Measurements from ENCODE around the gene GLRA1. TPM values are rescaled to one million over a fixed set of nuclear protein-coding genes. Genes with fewer than 3 reads are reported as not detected.

The GLRA1 gene
- polyA plus RNA-seq, 3 donors, result not detected

- H3K9me3 Mint-ChIP-seq, result peaks cover 0 to 7% (median 0%) of the 10 kb centered on the region in 7 donors
- intact Hi-C loops (cut with micrococcal nuclease), result no loop called here
- peaks cover 0 to 6% (median 2%) of the 10 kb centered on the region in 3 donors for H3K27me3 Mint-ChIP-seq (ENCODE audit: low read depth in 3 of 3)
- Histone ChIP-seq H3K4me2 (replicated peaks; ENCODE audit: extremely low read depth, low read length, poor library complexity, severe bottlenecking) (no peak overlapping the region), H3K4me1 (ENCODE audit: control insufficient read depth in 1 of 2, insufficient read depth in 2 of 2, low read length in 2 of 2) (no peaks in the 10 kb centered on the region), H3K4me3 (replicated peaks in 1 of 3; ENCODE audit: low read depth in 2 of 3, low read length in 3 of 3) (no peak overlapping the region), H4K20me1 (ENCODE audit: insufficient read depth, low read length) (no peaks in the 10 kb centered on the region), H3K79me2 (ENCODE audit: insufficient read depth, low read length) (no peaks in the 10 kb centered on the region), H3K27me3 (ENCODE audit: control insufficient read depth in 2 of 2, insufficient read depth in 2 of 2, low read length in 2 of 2) (no peaks in the 10 kb centered on the region), H3K27ac (ENCODE audit: low read depth in 1 of 2, low read length in 2 of 2) (no peak overlapping the region), H3K36me3 (replicated peaks in 1 of 2; ENCODE audit: control insufficient read depth in 1 of 2, insufficient read depth in 2 of 2, low read length in 2 of 2) (no peaks in the 10 kb centered on the region), H2AFZ (ENCODE audit: insufficient read depth, low read depth, low read length, poor library complexity, severe bottlenecking) (no peak overlapping the region), H3K9ac (ENCODE audit: insufficient read depth, low read length, poor library complexity, severe bottlenecking) (no peak overlapping the region), H3K9me3 (replicated peaks in 1 of 2; ENCODE audit: control insufficient read depth in 1 of 2, insufficient read depth in 1 of 2, low read length in 2 of 2) (no peaks in the 10 kb centered on the region)
- no peak overlapping the region for H3K27ac Mint-ChIP-seq
- no peak for DNase-seq
- H3K4me3 Mint-ChIP-seq, result no peak overlapping the region
- TF ChIP-seq CTCF (IDR thresholded peaks at IDR 0.05), result no peak
- 100% methylated on average over 1 of the region's 4 CpGs for WGBS (ENCODE audit: insufficient coverage)
- H3K4me1 Mint-ChIP-seq, result no peaks in the 10 kb centered on the region
- no peaks in the 10 kb centered on the region for H3K36me3 Mint-ChIP-seq
Observed at GRCh38 chr5:151954255-151954654, 29.6 kb upstream of the GLRA1 start.

GRCh38 chr5:151953833-151954232, 29.2 kb upstream of the GLRA1 start:
- no peaks in the 10 kb centered on the region for H3K36me3 Mint-ChIP-seq
- no peak overlapping the region for H3K9ac ChIP-seq (ENCODE audit: insufficient read depth, low read length, poor library complexity, severe bottlenecking)
- H3K4me1 Mint-ChIP-seq, result no peaks in the 10 kb centered on the region
- H2AFZ ChIP-seq (ENCODE audit: insufficient read depth, low read depth, low read length, poor library complexity, severe bottlenecking), result no peak overlapping the region
- intact Hi-C loops (cut with micrococcal nuclease), result no loop called here
- no peaks in the 10 kb centered on the region for H3K36me3 ChIP-seq (replicated peaks in 1 of 2; ENCODE audit: control insufficient read depth in 1 of 2, insufficient read depth in 2 of 2, low read length in 2 of 2)
- H3K9me3 ChIP-seq (replicated peaks in 1 of 2; ENCODE audit: control insufficient read depth in 1 of 2, insufficient read depth in 1 of 2, low read length in 2 of 2), result no peaks in the 10 kb centered on the region
- no peak overlapping the region for H3K4me3 Mint-ChIP-seq
- no CpG with 5 or more reads among the region's 1 CpG for WGBS (ENCODE audit: insufficient coverage)
- no peaks in the 10 kb centered on the region for H3K4me1 ChIP-seq (ENCODE audit: control insufficient read depth in 1 of 2, insufficient read depth in 2 of 2, low read length in 2 of 2)
- no peak overlapping the region for H3K4me3 ChIP-seq (replicated peaks in 1 of 3; ENCODE audit: low read depth in 2 of 3, low read length in 3 of 3)
- H3K27ac Mint-ChIP-seq, result no peak overlapping the region
- peaks cover 0 to 6% (median 2%) of the 10 kb centered on the region in 3 donors for H3K27me3 Mint-ChIP-seq (ENCODE audit: low read depth in 3 of 3)
- DNase-seq, result no peak
- no peaks in the 10 kb centered on the region for H3K79me2 ChIP-seq (ENCODE audit: insufficient read depth, low read length)
- no peaks in the 10 kb centered on the region for H4K20me1 ChIP-seq (ENCODE audit: insufficient read depth, low read length)
- H3K4me2 ChIP-seq (replicated peaks; ENCODE audit: extremely low read depth, low read length, poor library complexity, severe bottlenecking), result no peak overlapping the region
- no peak overlapping the region for H3K27ac ChIP-seq (ENCODE audit: low read depth in 1 of 2, low read length in 2 of 2)
- H3K27me3 ChIP-seq (ENCODE audit: control insufficient read depth in 2 of 2, insufficient read depth in 2 of 2, low read length in 2 of 2), result no peaks in the 10 kb centered on the region
- no peak for TF ChIP-seq CTCF (IDR thresholded peaks at IDR 0.05)
- H3K9me3 Mint-ChIP-seq, result peaks cover 0 to 7% (median 0%) of the 10 kb centered on the region in 7 donors
